Ovary (tissue), 9 donors: Measurements from ENCODE around the gene AATK. TPM values are rescaled to one million over a fixed set of nuclear protein-coding genes. Genes with fewer than 3 reads are reported as not detected.

Source experiments
- DNase-seq, 5 donors: peaks; one replicate each; pipeline ENCODE4 v3.0.0-alpha.2; 2019 to 2020
- H3K27ac ChIP-seq, 2 donors: fragments of 200-600 bp; one replicate each; pipeline versions ENCODE4 v1.5.1 to v1.8.0; 2019 to 2022
- H3K27me3 ChIP-seq: fragments of 200-600 bp; one replicate; pipeline ENCODE4 v1.8.0; 2022
- H3K36me3 ChIP-seq: fragments of 200-600 bp; sonication (generic); one replicate; pipeline ENCODE4 v1.5.1; 2019
- H3K4me1 ChIP-seq: one replicate; pipeline ENCODE4 v1.8.1; 2013; ENCODE audit warnings: mild to moderate bottlenecking, moderate library complexity; ENCODE audit not compliant: insufficient read depth
- H3K4me3 ChIP-seq: fragments of 200-600 bp; sonication (generic); one replicate; pipeline ENCODE4 v1.5.1; 2017
- H3K9me3 ChIP-seq, 2 donors: fragments of 200-600 bp in 1 of 2; sonication (generic) in 1 of 2; one replicate each; pipeline versions ENCODE4 v1.5.1 to v1.8.1; 2013 to 2019; ENCODE audit warnings: mild to moderate bottlenecking in 1 of 2, moderate library complexity in 1 of 2
- EP300 ChIP-seq: sonication (generic); formaldehyde crosslinking; IDR thresholded peaks from one replicate; pipeline ENCODE4 v1.6.1; 2017; ENCODE audit warnings: antibody characterized with exemption
- POLR2A ChIP-seq: fragments of 450-650 bp; IDR thresholded peaks from one replicate; pipeline ENCODE4 v1.6.1; 2017; ENCODE audit warnings: antibody characterized with exemption, mild to moderate bottlenecking, moderate library complexity
- WGBS, 3 donors: extraction: QIAGEN DNeasy Blood & Tissue Kit in 1 of 3; methylation state at CpG; one replicate each; pipeline versions ENCODE4 v1.1.5 to v1.1.7; 2013 to 2017; 5-methylcytosine and 5-hydroxymethylcytosine counted together
- intact Hi-C, 4 donors: fragments of 100-400 bp; cut with DNase I; formaldehyde crosslinking; loops; one replicate each; pipeline versions ENCODE4 v1.11.0 to v1.15.1; 2022 to 2023
- polyA plus RNA-seq, 2 donors: library from polyadenylated mRNA; stranded (reverse); fragments of 200-250 nt in 1 of 2; fragments of 350-450 nt in 1 of 2; fragmentation: Illumina TruSeq in 1 of 2; extraction: RNeasy Lipid Tissue Mini Kit (QIAGEN cat#74804) in 1 of 2; gene quantifications; one replicate each; pipeline ENCODE4 v1.2.3, GENCODE V29; 2013 to 2014
- total RNA-seq, 7 donors: library from RNA; depleted of rRNA in 2 of 7; stranded (reverse); fragments of >200 nt in 2 of 7; fragmentation: NEBNext Ultra II Directional in 3 of 7; extraction: Animal tissue kit (Norgen Biotek cat#: 25700) in 3 of 7; gene quantifications; one replicate each; pipeline versions ENCODE4 v1.1.0 to v1.2.4, GENCODE V29; 2016 to 2023
- TF ChIP-seq, protein P1 (sequence below), 3 donors: fragments of 450-650 bp in 2 of 3; fragments of 200-600 bp in 1 of 3; IDR thresholded peaks; one replicate each; pipeline versions ENCODE4 v1.5.1 to v1.8.0; 2016 to 2022; ENCODE audit warnings: antibody characterized with exemption in 3 of 3, mild to moderate bottlenecking in 1 of 3
- donor health status: DM: no; HTN: no; CAD: no; lungs with moderate emphysema.
- donor health status: DM: no; HTN: no; CAD: no.
- donor health status: Bipolar disorder and iron deficiency.
- donor health status: DM: yes; HTN: yes; CAD: no.
- donor health status: DM: no; HTN: no; CAD: no.
- donor health status: DM: yes; HTN: yes; CAD: no.

Gene AATK
- total and polyA plus RNA-seq, 9 donors: 0.23 to 3.1 (median 1.5) TPM

DNA sequence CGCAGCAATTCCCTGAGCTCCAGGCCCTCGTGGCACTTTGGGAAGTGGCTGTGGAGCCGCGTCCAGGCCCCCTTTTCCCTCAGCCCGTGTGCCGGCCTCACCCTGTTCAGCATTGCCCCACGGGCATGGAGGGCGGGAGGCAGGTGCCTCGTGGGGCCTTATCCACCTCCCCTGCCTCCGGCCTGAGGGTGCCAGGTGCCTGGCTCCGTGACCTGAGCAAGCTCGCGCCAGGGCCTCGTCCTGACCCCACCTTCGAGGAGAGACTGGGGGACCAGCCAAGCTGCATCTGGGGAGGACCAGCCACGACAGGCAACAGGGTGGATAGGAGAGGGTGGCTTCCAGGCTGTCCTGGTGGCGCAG, 27.0 kb upstream of the AATK start:
- H3K36me3 ChIP-seq: no peaks in the 10 kb centered on the region
- WGBS, 3 donors: 86 to 89% (median 87%) methylated on average over 17 of the region's 17 CpGs
- intact Hi-C loops: no loop called here
- H3K4me3 ChIP-seq: no peak overlapping the region
- TF ChIP-seq, protein P1, sequence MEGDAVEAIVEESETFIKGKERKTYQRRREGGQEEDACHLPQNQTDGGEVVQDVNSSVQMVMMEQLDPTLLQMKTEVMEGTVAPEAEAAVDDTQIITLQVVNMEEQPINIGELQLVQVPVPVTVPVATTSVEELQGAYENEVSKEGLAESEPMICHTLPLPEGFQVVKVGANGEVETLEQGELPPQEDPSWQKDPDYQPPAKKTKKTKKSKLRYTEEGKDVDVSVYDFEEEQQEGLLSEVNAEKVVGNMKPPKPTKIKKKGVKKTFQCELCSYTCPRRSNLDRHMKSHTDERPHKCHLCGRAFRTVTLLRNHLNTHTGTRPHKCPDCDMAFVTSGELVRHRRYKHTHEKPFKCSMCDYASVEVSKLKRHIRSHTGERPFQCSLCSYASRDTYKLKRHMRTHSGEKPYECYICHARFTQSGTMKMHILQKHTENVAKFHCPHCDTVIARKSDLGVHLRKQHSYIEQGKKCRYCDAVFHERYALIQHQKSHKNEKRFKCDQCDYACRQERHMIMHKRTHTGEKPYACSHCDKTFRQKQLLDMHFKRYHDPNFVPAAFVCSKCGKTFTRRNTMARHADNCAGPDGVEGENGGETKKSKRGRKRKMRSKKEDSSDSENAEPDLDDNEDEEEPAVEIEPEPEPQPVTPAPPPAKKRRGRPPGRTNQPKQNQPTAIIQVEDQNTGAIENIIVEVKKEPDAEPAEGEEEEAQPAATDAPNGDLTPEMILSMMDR (IDR thresholded peaks at IDR 0.05): no peak
- no peak for TF ChIP-seq EP300
- TF ChIP-seq POLR2A: no peak
- no peak for DNase-seq
- H3K27ac ChIP-seq: no peak overlapping the region
- no peaks in the 10 kb centered on the region for H3K27me3 ChIP-seq
- H3K9me3 ChIP-seq: no peaks in the 10 kb centered on the region
- no peaks in the 10 kb centered on the region for H3K4me1 ChIP-seq

DNA sequence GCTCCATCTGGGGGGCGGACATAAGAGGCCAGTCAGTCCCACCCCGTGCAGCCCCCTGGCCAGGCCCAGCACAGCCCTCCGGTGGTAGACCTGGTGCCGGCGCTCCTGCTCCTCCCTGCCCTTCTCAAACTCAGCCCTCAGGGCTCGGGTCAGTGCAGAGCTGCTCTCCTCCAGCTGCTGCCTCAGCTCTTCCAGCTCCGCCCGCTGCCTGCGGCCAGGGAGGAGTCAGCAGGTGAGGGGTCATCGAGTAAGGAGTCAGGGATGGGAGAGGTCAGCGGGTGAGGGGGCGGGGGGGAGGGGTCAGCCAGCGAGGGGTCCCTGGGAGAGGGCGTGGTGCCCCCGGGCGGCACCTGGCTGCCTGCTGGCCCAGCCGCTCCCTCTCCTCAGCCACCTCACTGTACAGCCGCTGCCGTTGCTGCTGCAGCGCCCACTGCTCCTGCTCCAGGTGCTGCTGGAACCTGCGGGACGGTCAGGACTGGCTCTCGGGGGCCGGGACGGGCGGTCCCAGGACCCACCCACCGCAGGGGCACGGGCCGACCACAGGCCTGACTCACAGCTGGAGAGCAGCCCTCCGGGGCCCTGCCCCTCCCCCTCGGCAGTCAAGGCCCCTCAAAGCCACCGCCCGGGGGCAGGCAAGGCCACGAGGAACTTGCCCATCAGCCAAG, 26.5 kb upstream of the AATK start:
- H3K27me3 ChIP-seq: no peaks in the 10 kb centered on the region
- TF ChIP-seq EP300 (no peak), POLR2A (no peak)
- TF ChIP-seq, protein P1 (IDR thresholded peaks at IDR 0.05): no peak
- intact Hi-C loops: no loop called here
- H3K27ac ChIP-seq: no peak overlapping the region
- no peak for DNase-seq
- no peaks in the 10 kb centered on the region for H3K4me1 ChIP-seq
- 70 to 87% (median 77%) methylated on average over 19 to 34 of the region's 34 CpGs for WGBS, 3 donors
- H3K4me3 ChIP-seq: no peak overlapping the region
- H3K9me3 ChIP-seq: no peaks in the 10 kb centered on the region
- H3K36me3 ChIP-seq: no peaks in the 10 kb centered on the region

GRCh38 chr17:81191646-81192045, 25.6 kb upstream of the AATK start:
- H3K27me3 ChIP-seq: no peaks in the 10 kb centered on the region

DNA sequence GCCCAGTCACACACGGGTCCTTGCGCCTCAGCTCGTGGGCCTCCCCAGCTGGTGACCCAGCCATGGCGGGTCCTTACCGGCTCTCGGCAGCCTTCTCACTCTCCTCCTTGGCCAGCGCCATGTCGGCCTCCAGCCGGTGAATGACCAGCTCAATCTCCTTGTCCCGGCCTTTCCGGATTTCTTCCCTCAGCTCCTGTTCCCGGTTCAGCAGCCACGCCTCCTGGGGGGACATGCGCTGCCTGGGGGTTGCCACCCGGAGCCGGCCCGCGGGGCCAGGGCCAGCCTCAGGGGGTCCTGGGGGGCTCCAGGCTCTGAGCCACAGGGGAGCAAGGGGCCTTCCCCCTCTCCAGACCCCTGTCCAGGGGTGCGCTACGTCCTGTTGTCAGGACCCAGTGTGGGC, 25.1 kb upstream of the AATK start:
- Histone ChIP-seq H3K4me1 (no peaks in the 10 kb centered on the region), H3K27ac (no peak overlapping the region), H3K36me3 (no peaks in the 10 kb centered on the region), H3K4me3 (no peak overlapping the region), H3K9me3 (no peaks in the 10 kb centered on the region), H3K27me3 (no peaks in the 10 kb centered on the region)
- no peak for DNase-seq
- 83 to 87% (median 87%) methylated on average over 20 of the region's 20 CpGs for WGBS, 3 donors
- TF ChIP-seq, protein P1 (IDR thresholded peaks at IDR 0.05): no peak
- TF ChIP-seq POLR2A: no peak
- intact Hi-C loops: no loop called here

More at GRCh38 chr17:81191646-81192045, 25.6 kb upstream of the AATK start:
- Histone ChIP-seq H3K4me1 (no peaks in the 10 kb centered on the region), H3K9me3 (no peaks in the 10 kb centered on the region), H3K4me3 (no peak overlapping the region), H3K27ac (no peak overlapping the region), H3K36me3 (no peaks in the 10 kb centered on the region)
- WGBS, 3 donors: 92 to 94% (median 94%) methylated on average over 11 to 14 of the region's 14 CpGs
- TF ChIP-seq EP300 (no peak), POLR2A (no peak)
- TF ChIP-seq, protein P1 (IDR thresholded peaks at IDR 0.05): no peak
- no peak for DNase-seq
- intact Hi-C loops: no loop called here
